NB4 (cell line): ENCODE data around the gene SHISAL1.

Experiments
- DNase-seq: peaks from one replicate; pipeline ENCODE4 v3.0.0; 2010; ENCODE audit warnings: low read depth
- H3K4me3 ChIP-seq: one replicate; pipeline ENCODE4 v1.5.1; 2011; ENCODE audit warnings: mild to moderate bottlenecking, low read depth, low read length, moderate library complexity
- MAX ChIP-seq: IDR thresholded peaks from 2 replicates; pipeline ENCODE4 v1.6.1; 2011; ENCODE audit warnings: low read depth, low read length
- MYC ChIP-seq: IDR thresholded peaks from 2 replicates; pipeline ENCODE4 v1.6.1; 2011; ENCODE audit warnings: low read depth, low read length
- POLR2A ChIP-seq: IDR thresholded peaks from 2 replicates; pipeline ENCODE4 v1.6.1; 2011; ENCODE audit warnings: mild to moderate bottlenecking; ENCODE audit not compliant: insufficient read length; ENCODE audit errors: extremely low read depth
- TF ChIP-seq, protein P1 (sequence below): IDR thresholded peaks from one replicate; pipeline ENCODE4 v1.5.1; 2012; ENCODE audit warnings: low read depth, low read length

The SHISAL1 gene

GRCh38 chr22:44342347-44342956 is 29.7 kb upstream of the SHISAL1 start:
- DNase-seq: no peak
- TF ChIP-seq MAX: no peak
- TF ChIP-seq, protein P1, sequence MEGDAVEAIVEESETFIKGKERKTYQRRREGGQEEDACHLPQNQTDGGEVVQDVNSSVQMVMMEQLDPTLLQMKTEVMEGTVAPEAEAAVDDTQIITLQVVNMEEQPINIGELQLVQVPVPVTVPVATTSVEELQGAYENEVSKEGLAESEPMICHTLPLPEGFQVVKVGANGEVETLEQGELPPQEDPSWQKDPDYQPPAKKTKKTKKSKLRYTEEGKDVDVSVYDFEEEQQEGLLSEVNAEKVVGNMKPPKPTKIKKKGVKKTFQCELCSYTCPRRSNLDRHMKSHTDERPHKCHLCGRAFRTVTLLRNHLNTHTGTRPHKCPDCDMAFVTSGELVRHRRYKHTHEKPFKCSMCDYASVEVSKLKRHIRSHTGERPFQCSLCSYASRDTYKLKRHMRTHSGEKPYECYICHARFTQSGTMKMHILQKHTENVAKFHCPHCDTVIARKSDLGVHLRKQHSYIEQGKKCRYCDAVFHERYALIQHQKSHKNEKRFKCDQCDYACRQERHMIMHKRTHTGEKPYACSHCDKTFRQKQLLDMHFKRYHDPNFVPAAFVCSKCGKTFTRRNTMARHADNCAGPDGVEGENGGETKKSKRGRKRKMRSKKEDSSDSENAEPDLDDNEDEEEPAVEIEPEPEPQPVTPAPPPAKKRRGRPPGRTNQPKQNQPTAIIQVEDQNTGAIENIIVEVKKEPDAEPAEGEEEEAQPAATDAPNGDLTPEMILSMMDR: no peak
- no peak for TF ChIP-seq POLR2A
- TF ChIP-seq MYC: no peak
- no peak overlapping the region for H3K4me3 ChIP-seq

DNA sequence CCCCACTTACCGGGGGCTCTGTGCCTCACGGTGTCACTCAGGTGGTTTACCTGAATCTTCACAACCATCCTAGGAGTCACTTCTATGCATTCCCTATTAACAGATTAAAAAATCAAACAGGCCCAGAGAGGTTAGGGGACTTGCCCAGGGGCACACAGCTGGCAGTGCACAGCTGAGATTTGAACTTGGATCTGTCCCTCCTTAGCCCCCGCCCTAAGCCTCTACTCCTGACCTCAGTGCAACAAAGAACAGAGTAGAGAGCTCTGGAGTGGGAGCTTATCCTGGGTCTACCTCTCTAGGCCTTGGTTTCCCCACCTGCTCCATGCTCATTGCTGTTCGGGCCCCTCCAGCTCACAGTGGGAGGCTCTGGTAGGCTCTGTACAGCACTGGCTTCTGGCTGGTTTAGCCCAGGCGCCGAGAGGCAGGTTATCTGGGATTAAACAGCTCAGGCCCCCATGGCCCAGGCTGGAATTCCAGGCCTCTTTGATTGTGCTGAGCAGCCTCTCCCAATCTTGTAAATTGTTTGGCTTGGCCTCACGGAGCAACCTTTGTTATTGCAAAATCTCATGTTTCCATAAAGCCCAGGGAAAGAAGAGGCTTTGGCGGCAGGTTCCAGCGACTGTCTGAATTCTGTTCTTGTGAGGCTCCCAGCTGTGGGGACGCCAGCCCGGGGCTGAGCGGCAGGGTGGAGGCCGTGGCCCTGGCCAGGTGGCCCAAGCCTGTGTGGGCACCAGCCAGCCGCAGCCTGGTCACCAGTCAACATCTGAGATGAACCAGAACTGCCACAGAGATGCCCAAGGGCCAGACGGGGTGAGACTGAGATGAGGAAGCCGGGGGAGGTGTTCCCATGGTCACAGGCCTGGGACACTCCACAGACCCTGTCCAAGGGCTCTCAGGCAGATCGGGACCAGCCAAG is 28.9 kb upstream of the SHISAL1 start:
- H3K4me3 ChIP-seq: no peak overlapping the region

GRCh38 chr22:44340271-44341239 is 27.8 kb upstream of the SHISAL1 start:
- TF ChIP-seq, protein P1: no peak
- TF ChIP-seq MAX: no peak
- no peak for TF ChIP-seq MYC
- TF ChIP-seq POLR2A: no peak
- no peak overlapping the region for H3K4me3 ChIP-seq
- no peak for DNase-seq

More for the DNA sequence above, 28.9 kb upstream of the SHISAL1 start:
- no peak for TF ChIP-seq MAX
- TF ChIP-seq MYC: no peak
- TF ChIP-seq, protein P1: no peak
- no peak for TF ChIP-seq POLR2A
- no peak for DNase-seq

- no peak overlapping the region for H3K4me3 ChIP-seq
- TF ChIP-seq MAX (no peak), MYC (no peak), POLR2A (no peak)
- TF ChIP-seq, protein P1: no peak
- no peak for DNase-seq
These were observed 26.2 kb upstream of the SHISAL1 start for GRCh38 chr22:44338906-44339305.

GRCh38 chr22:44338177-44338810 is 25.5 kb upstream of the SHISAL1 start:
- H3K4me3 ChIP-seq: no peak overlapping the region
- TF ChIP-seq POLR2A: no peak
- TF ChIP-seq, protein P1: no peak
- no peak for TF ChIP-seq MYC
- TF ChIP-seq MAX: no peak
- DNase-seq: no peak
